ENCODE results near the gene SLC11A1.

DNA sequence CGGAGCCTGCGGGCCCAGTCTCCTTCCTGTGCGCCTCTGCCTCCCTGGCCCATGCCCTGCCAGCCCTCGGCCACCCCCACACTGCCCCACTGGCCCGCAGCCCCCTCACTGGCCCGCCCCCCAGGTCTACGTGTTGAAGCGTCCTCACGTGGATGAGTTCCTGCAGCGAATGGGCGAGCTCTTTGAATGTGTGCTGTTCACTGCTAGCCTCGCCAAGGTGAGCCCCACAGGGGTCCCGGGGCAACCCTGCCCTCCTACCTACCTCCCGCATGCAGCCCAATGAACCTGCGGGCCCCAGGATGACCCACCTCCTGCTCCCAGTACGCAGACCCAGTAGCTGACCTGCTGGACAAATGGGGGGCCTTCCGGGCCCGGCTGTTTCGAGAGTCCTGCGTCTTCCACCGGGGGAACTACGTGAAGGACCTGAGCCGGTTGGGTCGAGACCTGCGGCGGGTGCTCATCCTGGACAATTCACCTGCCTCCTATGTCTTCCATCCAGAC, 20.9 kb downstream of the SLC11A1 start:
- TF ChIP-seq POLR2A (IDR thresholded peaks at IDR 0.05) (no peak), EP300 (IDR thresholded peaks at IDR 0.05) (no peak)
- TF ChIP-seq, protein P1, sequence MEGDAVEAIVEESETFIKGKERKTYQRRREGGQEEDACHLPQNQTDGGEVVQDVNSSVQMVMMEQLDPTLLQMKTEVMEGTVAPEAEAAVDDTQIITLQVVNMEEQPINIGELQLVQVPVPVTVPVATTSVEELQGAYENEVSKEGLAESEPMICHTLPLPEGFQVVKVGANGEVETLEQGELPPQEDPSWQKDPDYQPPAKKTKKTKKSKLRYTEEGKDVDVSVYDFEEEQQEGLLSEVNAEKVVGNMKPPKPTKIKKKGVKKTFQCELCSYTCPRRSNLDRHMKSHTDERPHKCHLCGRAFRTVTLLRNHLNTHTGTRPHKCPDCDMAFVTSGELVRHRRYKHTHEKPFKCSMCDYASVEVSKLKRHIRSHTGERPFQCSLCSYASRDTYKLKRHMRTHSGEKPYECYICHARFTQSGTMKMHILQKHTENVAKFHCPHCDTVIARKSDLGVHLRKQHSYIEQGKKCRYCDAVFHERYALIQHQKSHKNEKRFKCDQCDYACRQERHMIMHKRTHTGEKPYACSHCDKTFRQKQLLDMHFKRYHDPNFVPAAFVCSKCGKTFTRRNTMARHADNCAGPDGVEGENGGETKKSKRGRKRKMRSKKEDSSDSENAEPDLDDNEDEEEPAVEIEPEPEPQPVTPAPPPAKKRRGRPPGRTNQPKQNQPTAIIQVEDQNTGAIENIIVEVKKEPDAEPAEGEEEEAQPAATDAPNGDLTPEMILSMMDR (IDR thresholded peaks at IDR 0.05): no peak

All from tibial nerve (tissue), 4 donors.